Parathyroid adenoma (tissue), 2 donors: ENCODE data around the gene CGREF1.

ENCODE experiments used
- H2AFZ ChIP-seq: fragments of 300-600 bp; sonication (generic); one replicate; pipeline ENCODE4 v1.7.0; 2017; ENCODE audit warnings: antibody characterized with exemption, mild to moderate bottlenecking
- H3K27ac ChIP-seq: fragments of 300-600 bp; sonication (generic); one replicate; pipeline ENCODE4 v1.7.0; 2017
- H3K27me3 ChIP-seq: fragments of 300-600 bp; sonication (generic); one replicate; pipeline ENCODE4 v1.7.0; 2017; ENCODE audit warnings: low read length; ENCODE audit not compliant: control insufficient read depth, insufficient read depth
- H3K36me3 ChIP-seq: fragments of 300-600 bp; sonication (generic); one replicate; pipeline ENCODE4 v1.7.0; 2017; ENCODE audit warnings: low read length; ENCODE audit not compliant: control insufficient read depth, insufficient read depth
- H3K4me1 ChIP-seq: fragments of 300-600 bp; sonication (generic); one replicate; pipeline ENCODE4 v1.7.0; 2017; ENCODE audit warnings: control low read depth
- H3K4me2 ChIP-seq: fragments of 300-600 bp; sonication (generic); one replicate; pipeline ENCODE4 v1.7.0; 2017; ENCODE audit warnings: low read length
- H3K4me3 ChIP-seq: fragments of 300-600 bp; sonication (generic); one replicate; pipeline ENCODE4 v1.7.0; 2017; ENCODE audit warnings: low read depth, low read length
- H3K79me2 ChIP-seq: fragments of 300-600 bp; sonication (generic); one replicate; pipeline ENCODE4 v1.7.0; 2017; ENCODE audit warnings: control low read depth
- H3K9ac ChIP-seq: fragments of 300-600 bp; sonication (generic); one replicate; pipeline ENCODE4 v1.7.0; 2017; ENCODE audit warnings: mild to moderate bottlenecking
- H3K9me3 ChIP-seq: fragments of 300-600 bp; sonication (generic); one replicate; pipeline ENCODE4 v1.7.0; 2017; ENCODE audit warnings: low read length; ENCODE audit not compliant: control insufficient read depth
- CTCF ChIP-seq: fragments of 300-600 bp; sonication (generic); IDR thresholded peaks from one replicate; pipeline ENCODE4 v1.7.0; 2017; ENCODE audit warnings: antibody characterized with exemption, mild to moderate bottlenecking
- donor health status: primary hyperparathyroidism.

Gene CGREF1

GRCh38 chr2:27152102-27152795 is 33.3 kb upstream of the CGREF1 start:
- no peaks in the 10 kb centered on the region for H3K4me1 ChIP-seq
- no peaks in the 10 kb centered on the region for H3K79me2 ChIP-seq
- no peak overlapping the region for H3K27ac ChIP-seq
- H3K4me3 ChIP-seq = no peak overlapping the region
- H2AFZ ChIP-seq = no peak overlapping the region
- H3K36me3 ChIP-seq = no peaks in the 10 kb centered on the region
- no peak overlapping the region for H3K9ac ChIP-seq
- TF ChIP-seq CTCF = no peak
- no peaks in the 10 kb centered on the region for H3K9me3 ChIP-seq
- H3K4me2 ChIP-seq = no peak overlapping the region
- H3K27me3 ChIP-seq = no peaks in the 10 kb centered on the region

DNA sequence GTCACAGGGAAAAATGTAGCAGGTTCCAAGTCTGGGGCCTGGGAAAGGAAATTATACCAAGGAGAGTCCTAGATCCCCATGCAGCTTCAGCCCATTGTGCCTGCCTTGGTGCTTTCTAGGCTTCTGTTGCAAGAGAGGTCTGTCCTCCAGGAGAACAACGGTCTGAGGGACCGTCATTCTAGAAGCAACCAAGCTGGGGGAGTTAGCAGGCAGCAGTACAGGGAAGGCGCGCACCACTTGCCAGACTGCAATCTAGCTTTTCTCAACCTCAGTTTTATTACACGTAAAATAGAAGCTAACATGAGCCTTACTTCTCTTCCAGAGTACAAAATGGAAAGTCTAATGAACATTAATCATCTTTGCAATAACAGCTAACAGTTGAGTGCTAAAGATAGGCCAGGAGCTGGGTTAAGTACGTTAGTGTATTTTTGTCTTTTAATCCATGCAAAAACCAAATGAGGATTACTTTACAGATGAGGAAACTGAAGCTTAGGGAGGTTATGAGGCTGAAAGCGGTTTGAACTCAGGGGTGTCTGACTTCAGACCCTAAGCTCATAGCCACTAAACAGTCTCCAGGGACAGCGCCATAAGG is 31.8 kb upstream of the CGREF1 start:
- Histone ChIP-seq H2AFZ (no peak overlapping the region), H3K79me2 (no peaks in the 10 kb centered on the region), H3K4me2 (no peak overlapping the region), H3K9ac (no peak overlapping the region), H3K27me3 (no peaks in the 10 kb centered on the region), H3K9me3 (no peaks in the 10 kb centered on the region), H3K36me3 (no peaks in the 10 kb centered on the region), H3K4me3 (no peak overlapping the region), H3K4me1 (no peaks in the 10 kb centered on the region), H3K27ac (no peak overlapping the region)
- no peak for TF ChIP-seq CTCF

DNA sequence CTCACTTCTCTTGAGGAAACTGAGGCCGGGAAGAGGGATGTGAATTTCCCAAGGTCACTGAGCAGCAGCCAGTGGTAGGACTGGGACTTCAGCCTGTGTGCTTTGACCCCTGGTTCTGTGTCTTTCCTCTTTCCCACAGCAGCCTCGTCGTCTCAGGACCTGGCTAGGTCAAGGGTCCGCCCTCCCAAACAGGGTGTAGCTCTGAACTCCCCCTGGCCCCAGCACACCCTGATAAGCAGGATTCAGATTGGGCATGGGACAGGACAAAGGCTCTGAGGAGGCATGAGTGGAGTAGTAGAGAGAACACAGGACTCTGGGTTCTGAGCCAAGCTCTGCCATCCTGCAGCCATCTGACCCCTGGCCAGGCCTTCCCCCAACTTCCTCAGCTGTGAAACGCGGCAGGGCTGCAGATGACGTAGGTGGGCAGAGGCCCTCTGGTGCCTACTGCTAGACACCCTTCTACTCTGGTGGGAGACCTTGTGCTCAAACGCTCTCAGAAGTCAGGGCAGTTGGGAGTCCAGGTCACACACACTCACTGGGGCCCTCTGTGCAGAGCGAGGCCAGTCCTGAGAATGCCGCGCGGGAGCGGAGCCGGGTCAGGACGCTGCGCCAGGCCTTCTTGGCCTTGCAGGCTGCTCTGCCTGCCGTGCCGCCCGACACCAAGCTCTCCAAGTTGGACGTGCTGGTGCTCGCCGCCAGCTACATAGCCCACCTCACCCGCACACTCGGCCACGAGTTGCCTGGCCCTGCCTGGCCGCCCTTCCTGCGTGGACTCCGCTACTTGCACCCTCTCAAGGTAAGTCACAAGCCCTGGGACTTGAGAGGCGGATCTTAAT is 30.9 kb upstream of the CGREF1 start:
- Histone ChIP-seq H3K79me2 (no peaks in the 10 kb centered on the region), H3K9me3 (no peaks in the 10 kb centered on the region), H3K4me1 (no peaks in the 10 kb centered on the region), H3K27ac (no peak overlapping the region), H3K4me2 (no peak overlapping the region), H3K36me3 (no peaks in the 10 kb centered on the region), H3K4me3 (no peak overlapping the region), H2AFZ (no peak overlapping the region), H3K9ac (no peak overlapping the region), H3K27me3 (no peaks in the 10 kb centered on the region)
- no peak for TF ChIP-seq CTCF

- no peak within 1 kb of the TSS for H3K9ac ChIP-seq
- H3K4me1 ChIP-seq = no peaks in the 10 kb centered on the region
- no peaks in the 10 kb centered on the region for H3K79me2 ChIP-seq
- H3K9me3 ChIP-seq = no peaks in the 10 kb centered on the region
- no peak within 1 kb of the TSS for H3K27ac ChIP-seq
- no peaks in the 10 kb centered on the region for H3K27me3 ChIP-seq
- no peak for TF ChIP-seq CTCF
- H3K4me2 ChIP-seq = no peak within 1 kb of the TSS
- H3K4me3 ChIP-seq = no peak within 1 kb of the TSS
- H3K36me3 ChIP-seq = no peaks in the 10 kb centered on the region
- H2AFZ ChIP-seq = no peak within 1 kb of the TSS
Observed at GRCh38 chr2:27148801-27149439, 30.0 kb upstream of the CGREF1 start, which contains the start of gene TCF23. Gene TCF23 (plus strand): TSS chr2:27149004. CDS start chr2:27149134, 130 bp downstream.
